BLaER1 treated with 17β-estradiol and CSF1 and Interleukin-3, amounts not matched to agents 10 nM and 100 nM (cell line): ENCODE measurements around the gene KIAA0232.
"Not testable (repeated sequence)": the region's sequence is repeated elsewhere in the genome, so short reads cannot be mapped to it uniquely, and the experiment has no call there.

Experiments
- H3K27ac ChIP-seq, 11 experiments: shearing (Covaris generic); formaldehyde crosslinking; 2 replicates each; pipeline ENCODE4 v1.8.1; 2022
- H3K27me3 ChIP-seq, 11 experiments: shearing (Covaris generic); formaldehyde crosslinking; 2 replicates each; pipeline ENCODE4 v1.8.1; 2022
- H3K36me3 ChIP-seq, 11 experiments: shearing (Covaris generic); formaldehyde crosslinking; 2 replicates each; pipeline ENCODE4 v1.8.1; 2022
- H3K4me1 ChIP-seq, 10 experiments: shearing (Covaris generic); formaldehyde crosslinking; 2 replicates each; pipeline ENCODE4 v1.8.1; 2022
- H3K4me2 ChIP-seq, 11 experiments: shearing (Covaris generic); formaldehyde crosslinking; 2 replicates each; pipeline ENCODE4 v1.8.1; 2022
- H3K4me3 ChIP-seq, 10 experiments: shearing (Covaris generic); formaldehyde crosslinking; 2 replicates each; pipeline ENCODE4 v1.8.1; 2022
- H3K9ac ChIP-seq, 11 experiments: shearing (Covaris generic); formaldehyde crosslinking; 2 replicates each; pipeline ENCODE4 v1.8.1; 2022
- H3K9me3 ChIP-seq, 11 experiments: shearing (Covaris generic); formaldehyde crosslinking; replicated peaks in 1 of 11; 2 replicates each; pipeline ENCODE4 v1.8.1; 2022
- H4K20me1 ChIP-seq, 11 experiments: shearing (Covaris generic); formaldehyde crosslinking; 2 replicates each; pipeline ENCODE4 v1.8.1; 2022
- Cebpa-rat ChIP-seq, 11 experiments: shearing (Covaris generic); IDR thresholded peaks; 2 replicates each; pipeline ENCODE4 v1.8.1; 2022

KIAA0232 gene

GRCh38 chr4:6834867-6835266 lies 52.3 kb downstream of the KIAA0232 start:
- TF ChIP-seq Cebpa-rat (IDR thresholded peaks at IDR 0.05), result no peak
- Histone ChIP-seq H3K9me3 (peaks cover 7 to 37% (median 29%) of the 10 kb centered on the region in 11 experiments; a peak in 21 of 22 replicates), H4K20me1 (peaks cover 11 to 68% (median 22%) of the 10 kb centered on the region in 11 experiments; a peak in 19 of 22 replicates), H3K4me2 (no peak overlapping the region), H3K27ac (no peak overlapping the region), H3K4me1 (peaks cover 0 to 16% (median 0%) of the 10 kb centered on the region in 10 experiments; a peak in 3 of 20 replicates), H3K9ac (no peak overlapping the region), H3K27me3 (no peaks in the 10 kb centered on the region), H3K4me3 (no peak overlapping the region), H3K36me3 (peaks cover 54 to 88% (median 74%) of the 10 kb centered on the region in 11 experiments)

DNA sequence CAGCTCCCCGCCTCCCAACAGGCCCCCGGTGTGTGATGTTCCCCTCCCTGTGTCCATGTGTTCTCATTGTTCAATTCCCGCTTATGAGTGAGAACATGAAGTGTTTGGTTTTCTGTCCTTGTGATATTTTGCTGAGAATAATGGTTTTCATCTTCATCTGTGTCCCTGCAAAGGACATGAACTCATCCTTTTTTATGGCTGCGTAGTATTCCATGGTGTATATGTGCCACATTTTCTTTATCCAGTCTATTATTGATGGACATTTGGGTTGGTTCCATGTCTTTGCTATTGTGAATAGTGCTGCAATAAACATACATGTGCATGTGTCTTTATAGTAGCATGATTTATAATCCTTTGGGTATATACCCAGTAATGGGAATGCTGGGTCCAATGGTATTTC lies 53.1 kb downstream of the KIAA0232 start:
- H3K9ac ChIP-seq, H3K27me3 ChIP-seq, H3K4me2 ChIP-seq, H3K27ac ChIP-seq, H3K4me3 ChIP-seq: not testable (repeated sequence)
- peaks cover 7 to 37% (median 29%) of the 10 kb centered on the region in 11 experiments; a peak in 21 of 22 replicates for H3K9me3 ChIP-seq
- peaks cover 0 to 24% (median 0%) of the 10 kb centered on the region in 10 experiments; a peak in 5 of 20 replicates for H3K4me1 ChIP-seq
- peaks cover 17 to 68% (median 28%) of the 10 kb centered on the region in 11 experiments; a peak in 21 of 22 replicates for H4K20me1 ChIP-seq
- peaks cover 47 to 88% (median 67%) of the 10 kb centered on the region in 11 experiments for H3K36me3 ChIP-seq

DNA sequence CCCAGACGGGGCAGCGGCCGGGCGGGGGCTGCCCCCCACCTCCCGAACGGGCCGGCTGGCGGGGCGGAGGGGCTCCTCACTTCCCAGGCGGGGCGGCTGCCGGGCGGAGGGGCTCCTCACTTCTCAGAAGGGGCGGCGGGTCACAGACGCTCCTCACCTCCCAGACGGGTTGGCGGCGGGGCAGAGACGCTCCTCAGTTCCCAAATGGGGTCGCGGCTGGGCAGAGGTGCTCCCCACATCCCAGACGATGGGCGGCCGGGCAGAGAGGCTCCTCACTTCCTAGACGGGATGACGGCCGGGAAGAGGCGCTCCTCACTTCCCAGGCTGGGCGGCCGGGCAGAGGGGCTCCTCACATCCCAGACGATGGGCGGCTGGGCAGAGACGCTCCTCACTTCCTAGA lies 54.6 kb downstream of the KIAA0232 start:
- H3K4me3 ChIP-seq, H3K4me2 ChIP-seq: not testable (repeated sequence)

GRCh38 chr4:6839579-6839978 lies 57.1 kb downstream of the KIAA0232 start:
- Histone ChIP-seq H3K4me3 (no peak overlapping the region), H3K27ac (no peak overlapping the region), H3K4me1 (peaks cover 0 to 14% (median 0%) of the 10 kb centered on the region in 10 experiments; a peak in 4 of 20 replicates), H4K20me1 (peaks cover 11 to 62% (median 32%) of the 10 kb centered on the region in 11 experiments; a peak in 21 of 22 replicates), H3K9ac (no peak overlapping the region), H3K9me3 (peaks cover 7 to 27% (median 21%) of the 10 kb centered on the region in 11 experiments; a peak in 21 of 22 replicates), H3K27me3 (no peaks in the 10 kb centered on the region), H3K4me2 (no peak overlapping the region), H3K36me3 (peaks cover 39 to 88% (median 60%) of the 10 kb centered on the region in 11 experiments)
- no peak for TF ChIP-seq Cebpa-rat (IDR thresholded peaks at IDR 0.05)

More for the DNA sequence above, 54.6 kb downstream of the KIAA0232 start:
- H3K9ac ChIP-seq, H3K27me3 ChIP-seq, H3K27ac ChIP-seq: not testable (repeated sequence)
- H3K36me3 ChIP-seq, result peaks cover 41 to 88% (median 61%) of the 10 kb centered on the region in 11 experiments
- H3K9me3 ChIP-seq, result peaks cover 7 to 37% (median 29%) of the 10 kb centered on the region in 11 experiments; a peak in 21 of 22 replicates
- peaks cover 11 to 68% (median 31%) of the 10 kb centered on the region in 11 experiments; a peak in 21 of 22 replicates for H4K20me1 ChIP-seq
- H3K4me1 ChIP-seq, result peaks cover 0 to 20% (median 0%) of the 10 kb centered on the region in 10 experiments; a peak in 4 of 20 replicates

GRCh38 chr4:6840062-6840976 lies 57.8 kb downstream of the KIAA0232 start:
- no peak for TF ChIP-seq Cebpa-rat (IDR thresholded peaks at IDR 0.05)
- Histone ChIP-seq H3K4me1 (peaks cover 0 to 14% (median 0%) of the 10 kb centered on the region in 10 experiments; a peak in 4 of 20 replicates), H3K4me2 (no peak overlapping the region), H3K36me3 (peaks cover 39 to 88% (median 60%) of the 10 kb centered on the region in 11 experiments), H3K27ac (no peak overlapping the region), H4K20me1 (peaks cover 11 to 69% (median 36%) of the 10 kb centered on the region in 11 experiments; a peak in 21 of 22 replicates), H3K9ac (peak overlapping the region in 1 of 11 experiments; percentile 34; a peak in 1 of 22 replicates), H3K27me3 (no peaks in the 10 kb centered on the region), H3K9me3 (peaks cover 0 to 20% (median 14%) of the 10 kb centered on the region in 11 experiments; a peak in 19 of 22 replicates), H3K4me3 (no peak overlapping the region)

GRCh38 chr4:6845027-6845426 lies 62.5 kb downstream of the KIAA0232 start:
- no peak for TF ChIP-seq Cebpa-rat (IDR thresholded peaks at IDR 0.05)
- Histone ChIP-seq H3K4me1 (peaks cover 0 to 15% (median 6%) of the 10 kb centered on the region in 10 experiments; a peak in 9 of 20 replicates), H3K4me3 (no peak overlapping the region), H3K4me2 (no peak overlapping the region), H4K20me1 (peaks cover 11 to 82% (median 51%) of the 10 kb centered on the region in 11 experiments; a peak in 21 of 22 replicates), H3K9me3 (peaks cover 0 to 16% (median 11%) of the 10 kb centered on the region in 11 experiments; a peak in 15 of 22 replicates), H3K27ac (no peak overlapping the region), H3K9ac (no peak overlapping the region), H3K36me3 (peaks cover 79 to 100% (median 86%) of the 10 kb centered on the region in 11 experiments), H3K27me3 (no peaks in the 10 kb centered on the region)

DNA sequence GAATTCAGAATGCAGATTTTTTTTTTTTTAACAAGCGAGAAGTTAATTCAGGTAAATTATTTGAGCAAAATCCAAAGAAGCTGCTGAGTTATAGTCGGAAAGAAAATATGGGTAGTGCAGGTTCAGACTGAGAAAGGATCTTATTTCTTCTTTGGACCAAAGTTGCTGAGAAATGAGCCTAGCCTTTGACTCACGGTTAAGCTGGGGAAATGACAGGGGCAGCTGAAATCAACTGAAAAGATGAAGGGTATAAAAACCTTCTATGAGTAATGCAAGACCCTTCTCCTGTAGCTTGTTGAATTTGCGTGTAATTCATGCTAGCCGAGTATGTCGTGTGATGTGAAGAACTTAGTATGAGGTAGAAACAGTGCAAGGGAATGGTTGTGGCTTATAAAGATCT lies 63.0 kb downstream of the KIAA0232 start:
- no peak overlapping the region for H3K4me3 ChIP-seq
- no peak overlapping the region for H3K9ac ChIP-seq
- no peak overlapping the region for H3K4me2 ChIP-seq
- no peak overlapping the region for H3K27ac ChIP-seq
- H3K27me3 ChIP-seq, result no peaks in the 10 kb centered on the region
- H3K36me3 ChIP-seq, result peaks cover 80 to 100% (median 91%) of the 10 kb centered on the region in 11 experiments
- peaks cover 0 to 20% (median 16%) of the 10 kb centered on the region in 11 experiments; a peak in 17 of 22 replicates for H3K9me3 ChIP-seq
- peaks cover 6 to 77% (median 45%) of the 10 kb centered on the region in 11 experiments; a peak in 21 of 22 replicates for H4K20me1 ChIP-seq
- TF ChIP-seq Cebpa-rat (IDR thresholded peaks at IDR 0.05), result no peak
- H3K4me1 ChIP-seq, result peaks cover 0 to 15% (median 1%) of the 10 kb centered on the region in 10 experiments; a peak in 7 of 20 replicates

DNA sequence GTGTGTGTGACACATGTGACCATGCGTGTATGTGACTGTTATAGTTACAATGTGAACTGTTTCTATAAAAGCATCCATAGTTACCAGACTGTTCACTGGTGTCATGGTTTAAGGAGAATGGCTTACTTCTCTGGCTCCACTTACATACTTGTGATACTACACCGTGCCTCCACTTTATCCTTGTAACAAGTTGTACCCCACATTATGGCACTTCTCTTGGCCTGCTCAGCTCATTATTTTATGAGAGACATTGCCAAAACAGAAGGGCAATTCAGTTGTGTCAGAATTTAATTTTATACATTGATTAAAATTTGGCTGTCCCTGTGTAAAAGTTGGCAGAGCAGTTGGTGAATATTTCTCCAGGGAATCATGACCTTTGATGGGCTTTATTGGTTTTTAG lies 64.7 kb downstream of the KIAA0232 start:
- Histone ChIP-seq H3K4me1 (peaks cover 0 to 15% (median 0%) of the 10 kb centered on the region in 10 experiments; a peak in 5 of 20 replicates), H3K27ac (no peak overlapping the region), H3K27me3 (no peaks in the 10 kb centered on the region), H3K4me3 (no peak overlapping the region), H3K4me2 (no peak overlapping the region), H3K36me3 (peaks cover 92 to 100% (median 98%) of the 10 kb centered on the region in 11 experiments), H3K9ac (no peak overlapping the region), H4K20me1 (peaks cover 6 to 68% (median 29%) of the 10 kb centered on the region in 11 experiments; a peak in 19 of 22 replicates), H3K9me3 (peaks cover 10 to 36% (median 32%) of the 10 kb centered on the region in 11 experiments)
- TF ChIP-seq Cebpa-rat (IDR thresholded peaks at IDR 0.05), result no peak
